DMS114 treated with DMSO at 0.1 percent for 48 hours (cell line): ENCODE measurements around the gene DNAH6.

ENCODE experiments used
- DNase-seq: peaks from one replicate; lab custom pipeline; 2025; ENCODE audit not compliant: unreplicated experiment; lab: John Stamatoyannopoulos, UW

Gene DNAH6

GRCh38 chr2:84793641-84794040, 277.3 kb downstream of the DNAH6 start:
- no peak for DNase-seq

DNA sequence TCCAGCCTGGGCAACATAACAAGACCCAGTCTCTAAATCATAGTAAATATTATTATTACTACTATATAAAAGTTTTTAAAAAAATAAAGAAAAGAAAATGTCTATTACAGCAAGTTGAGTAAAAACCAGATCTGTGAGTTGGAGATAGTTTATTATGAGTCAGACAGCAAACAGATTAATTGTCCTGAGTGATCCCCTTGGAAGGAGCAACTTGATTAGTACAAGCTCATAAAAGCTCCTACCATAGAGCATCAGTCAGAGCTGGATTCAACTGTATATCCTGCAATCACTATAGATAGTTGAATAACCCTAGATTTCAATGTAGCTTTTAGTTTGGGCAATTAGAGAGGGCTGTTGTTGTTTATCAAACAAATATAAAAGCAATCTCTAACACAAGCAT, 280.5 kb downstream of the DNAH6 start:
- DNase-seq: no peak

GRCh38 chr2:84797271-84797670, 281.0 kb downstream of the DNAH6 start:
- no peak for DNase-seq

DNA sequence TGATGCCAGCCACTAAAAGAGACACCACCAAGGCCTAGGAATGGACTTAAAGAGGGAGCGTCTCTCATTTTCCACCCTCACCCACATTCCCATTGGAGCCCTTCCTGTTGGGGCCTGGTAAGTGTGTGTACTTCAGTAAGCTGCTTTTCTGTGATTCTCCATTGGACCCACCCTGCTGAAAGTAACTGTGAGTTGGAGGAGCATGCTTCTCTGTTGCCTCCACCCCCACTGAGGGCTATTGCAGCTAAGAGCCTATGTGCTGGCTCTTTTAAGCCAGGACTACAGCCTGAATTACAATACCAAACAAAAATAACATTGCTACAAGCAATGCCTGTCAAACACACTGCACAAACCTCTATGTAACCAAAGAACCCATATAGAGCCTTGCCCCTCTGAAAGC, 283.5 kb downstream of the DNAH6 start:
- DNase-seq: no peak

GRCh38 chr2:84800194-84800805, 284.0 kb downstream of the DNAH6 start:
- no peak for DNase-seq

- no peak for DNase-seq
Observed at GRCh38 chr2:84801811-84802210, 285.5 kb downstream of the DNAH6 start.

DNA sequence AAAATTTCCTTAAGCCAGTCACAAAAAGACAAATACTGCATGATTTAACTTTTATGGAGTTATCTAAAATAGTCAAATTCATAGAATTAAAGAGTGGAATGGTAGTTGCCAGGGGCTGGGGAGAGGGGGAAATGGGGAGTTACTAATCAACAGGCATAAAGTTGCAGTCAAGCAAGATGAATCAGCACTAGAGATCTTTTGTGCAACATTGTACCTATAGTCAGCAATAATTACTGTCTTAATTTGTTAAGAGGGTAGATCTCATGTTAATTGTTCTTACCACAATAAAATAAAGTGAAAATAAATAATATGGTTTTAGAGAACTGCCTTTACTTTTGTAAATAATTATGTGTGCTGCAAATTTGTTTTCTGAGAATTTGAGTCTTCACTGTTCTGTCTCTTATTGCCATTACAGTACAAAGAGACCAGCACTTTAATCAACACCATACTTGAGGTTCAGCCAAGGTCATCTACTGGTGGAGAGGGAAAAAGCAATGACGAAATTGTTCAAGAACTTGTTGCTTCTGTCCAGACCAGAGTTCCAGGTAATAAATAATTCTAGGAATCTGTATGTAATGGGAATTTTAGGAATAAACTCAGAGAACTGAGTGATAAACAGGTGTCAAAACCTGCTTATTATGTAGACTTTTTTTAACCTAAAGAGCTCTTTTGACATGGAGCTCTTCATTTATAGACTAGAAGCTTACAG, 289.1 kb downstream of the DNAH6 start:
- no peak for DNase-seq

DNA sequence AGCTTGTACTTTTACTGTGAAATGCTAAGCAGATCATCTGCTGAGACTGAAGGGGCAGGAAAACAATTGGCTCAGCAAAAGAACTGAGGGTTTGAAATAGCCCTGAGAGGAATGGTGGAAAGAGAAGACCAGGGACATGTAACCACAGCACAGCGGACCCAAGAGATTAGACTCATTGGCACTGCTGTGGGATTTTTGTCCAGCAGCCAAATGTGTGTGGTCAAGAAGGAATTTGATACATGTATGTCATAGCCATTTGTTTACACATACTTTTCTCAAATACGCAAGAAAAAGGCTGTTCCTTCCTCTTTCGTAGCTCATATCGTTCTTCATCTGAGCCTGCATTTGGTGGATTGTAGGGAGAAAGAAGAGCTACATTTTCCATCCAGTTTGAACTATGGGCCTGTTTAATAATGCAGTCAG, 290.8 kb downstream of the DNAH6 start:
- no peak for DNase-seq

GRCh38 chr2:84808279-84808678, 292.0 kb downstream of the DNAH6 start:
- DNase-seq: no peak

GRCh38 chr2:84811839-84812431, 295.6 kb downstream of the DNAH6 start:
- DNase-seq: no peak

DNA sequence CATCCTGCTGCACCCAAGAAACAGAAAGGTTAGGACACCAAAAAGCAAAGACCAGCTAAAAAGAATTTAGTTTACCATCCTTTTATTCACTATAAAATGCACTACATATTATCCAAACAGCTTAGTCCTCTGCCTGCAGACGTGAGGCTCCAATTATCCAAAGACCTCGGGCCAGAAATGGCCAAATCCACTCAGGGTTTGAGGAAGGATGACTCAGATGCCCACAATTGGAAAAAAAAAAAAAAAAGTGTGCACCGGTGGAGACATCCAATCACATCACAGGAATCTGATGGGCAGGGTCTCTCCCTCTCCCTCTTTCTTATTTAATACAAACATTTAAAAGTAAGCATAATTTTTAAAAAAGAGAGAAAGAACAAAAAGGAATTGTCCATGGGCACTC, 298.8 kb downstream of the DNAH6 start:
- DNase-seq: no peak

GRCh38 chr2:84816426-84817026, 300.2 kb downstream of the DNAH6 start:
- DNase-seq: no peak

DNA sequence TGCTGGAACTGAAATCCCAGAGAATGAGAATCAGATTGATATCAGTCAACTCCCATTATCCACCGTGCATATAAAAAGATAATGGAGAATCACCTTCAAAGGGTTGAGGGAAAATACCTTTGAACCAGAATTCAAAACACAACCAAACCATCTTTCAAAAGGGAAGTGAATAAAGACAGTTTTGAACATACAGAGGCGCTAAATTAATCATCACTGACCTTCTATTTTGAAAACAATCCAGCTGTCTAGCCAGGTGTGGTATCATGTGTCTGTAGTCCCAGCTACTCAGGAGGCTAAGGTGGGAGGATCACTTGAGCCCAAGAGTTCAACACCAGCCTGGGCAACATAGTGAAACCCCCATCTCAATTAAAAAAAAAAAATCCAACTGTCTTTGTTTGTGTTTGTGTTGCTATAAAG, 300.9 kb downstream of the DNAH6 start:
- DNase-seq: no peak

GRCh38 chr2:84821806-84822205, 305.5 kb downstream of the DNAH6 start:
- DNase-seq: no peak

GRCh38 chr2:84823229-84823628, 306.9 kb downstream of the DNAH6 start:
- DNase-seq: no peak

DNA sequence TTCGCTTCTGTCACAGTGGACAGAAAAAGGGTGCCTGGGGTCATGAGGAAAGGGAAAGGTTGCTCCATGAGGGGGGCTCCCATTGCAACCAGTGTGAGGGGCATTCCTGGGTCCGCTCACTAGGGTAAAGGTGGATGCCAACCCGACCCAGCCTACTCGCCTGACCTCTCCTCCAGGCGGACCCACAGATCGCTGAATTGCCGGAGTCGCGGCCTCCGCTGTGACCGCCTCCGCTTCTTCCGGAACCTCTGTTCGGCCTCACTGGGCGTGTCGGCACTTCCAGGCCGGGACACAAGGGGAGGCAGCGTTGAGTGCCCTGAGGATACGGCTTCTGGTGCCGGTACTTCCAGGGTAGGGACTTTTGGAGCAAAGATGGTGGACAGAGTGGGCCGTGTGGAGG, 307.5 kb downstream of the DNAH6 start:
- DNase-seq: no peak

DNA sequence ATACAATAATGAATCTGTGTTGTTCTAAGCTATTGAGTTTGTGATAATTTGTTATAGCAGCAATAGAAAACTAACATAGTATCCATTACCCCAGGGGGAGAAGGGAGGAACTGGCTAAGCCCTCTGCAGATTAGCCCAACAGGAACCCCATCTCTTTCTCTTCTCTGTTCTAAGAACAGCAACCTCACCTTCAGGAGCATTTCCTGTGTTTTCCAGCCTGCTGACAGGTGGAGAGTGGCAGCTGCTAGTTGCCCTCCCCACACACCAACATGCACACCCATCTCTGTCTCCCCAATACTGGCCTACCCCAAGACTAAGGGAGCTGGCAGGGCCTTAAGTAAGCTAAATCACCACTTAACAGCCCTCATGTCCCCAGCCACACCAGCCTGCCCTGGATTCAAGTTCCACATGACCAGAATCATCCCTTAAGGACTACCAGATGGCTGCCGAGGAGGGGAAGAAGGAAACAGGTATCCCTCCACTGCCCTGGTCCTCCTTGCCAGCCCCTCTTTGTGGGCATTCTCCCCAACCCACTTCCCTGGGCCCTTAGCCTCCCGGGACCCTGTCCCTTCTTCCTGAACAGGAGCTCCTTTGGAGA, 311.8 kb downstream of the DNAH6 start:
- DNase-seq: no peak

GRCh38 chr2:84829693-84830092, 313.4 kb downstream of the DNAH6 start:
- no peak for DNase-seq

GRCh38 chr2:84830095-84830494, 313.8 kb downstream of the DNAH6 start:
- DNase-seq: no peak

DNA sequence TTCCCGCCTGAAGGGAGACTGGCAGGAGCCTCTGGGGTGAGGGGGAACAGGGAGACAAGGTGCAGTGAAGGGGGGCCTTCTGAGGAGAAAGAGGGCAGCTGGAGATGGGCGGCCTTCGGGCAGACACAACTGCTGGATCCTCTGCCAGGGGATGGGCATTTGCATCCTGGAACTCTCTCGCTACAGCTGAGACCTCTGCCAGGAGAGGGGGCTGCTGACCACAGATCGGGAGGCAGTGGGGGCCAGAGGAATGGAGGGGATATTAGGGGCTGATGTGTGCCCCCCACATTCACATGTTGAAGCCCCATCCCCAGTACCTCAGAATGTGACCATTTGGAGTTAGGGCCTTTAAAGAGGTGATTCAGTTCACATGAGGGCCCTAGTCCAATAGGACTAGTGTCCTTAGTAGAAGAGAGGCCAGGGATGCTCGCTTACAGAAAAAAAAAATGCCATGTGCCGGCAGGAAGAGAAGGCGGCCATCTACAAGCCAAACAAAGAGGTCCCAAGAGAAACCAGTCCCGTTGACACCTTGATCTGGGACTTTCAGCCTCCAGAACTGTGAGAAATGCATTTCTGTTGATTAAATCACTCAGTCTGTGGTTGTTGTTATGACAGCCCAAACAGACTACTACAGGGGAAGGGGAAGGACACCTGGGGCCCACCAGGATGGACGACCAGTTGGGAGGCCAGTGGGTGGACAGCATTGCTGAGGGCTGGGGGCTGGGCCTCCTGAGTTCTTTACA, 314.6 kb downstream of the DNAH6 start:
- no peak for DNase-seq
